Muscle layer of duodenum (tissue), 2 donors: ENCODE results near the gene CNOT1.

Experiments
- H3K27ac ChIP-seq: one replicate; pipeline ENCODE4 v1.7.0; 2013; ENCODE audit warnings: mild to moderate bottlenecking, low read length
- H3K27me3 ChIP-seq: one replicate; pipeline ENCODE4 v1.7.0; 2013; ENCODE audit warnings: low read depth, mild to moderate bottlenecking, control low read depth, low read length
- H3K36me3 ChIP-seq, 2 donors: one replicate each; pipeline ENCODE4 v1.7.0; 2013; ENCODE audit warnings: low read length in 2 of 2, control low read depth in 1 of 2, mild to moderate bottlenecking in 1 of 2; ENCODE audit not compliant: insufficient read depth in 2 of 2, control insufficient read depth in 1 of 2
- H3K4me1 ChIP-seq, 2 donors: one replicate each; pipeline ENCODE4 v1.7.0; 2013; ENCODE audit warnings: low read length in 2 of 2, mild to moderate bottlenecking in 2 of 2, control low read depth in 1 of 2, moderate library complexity in 1 of 2; ENCODE audit not compliant: insufficient read depth in 2 of 2, control insufficient read depth in 1 of 2
- H3K4me3 ChIP-seq, 2 donors: one replicate each; pipeline ENCODE4 v1.7.0; 2013; ENCODE audit warnings: low read length in 2 of 2, low read depth in 1 of 2, mild to moderate bottlenecking in 1 of 2
- H3K9me3 ChIP-seq, 2 donors: one replicate each; pipeline ENCODE4 v1.7.0; 2013; ENCODE audit warnings: low read length in 2 of 2, control low read depth in 1 of 2, mild to moderate bottlenecking in 1 of 2; ENCODE audit not compliant: control insufficient read depth in 1 of 2
- donor health status: healthy.

Gene CNOT1

DNA sequence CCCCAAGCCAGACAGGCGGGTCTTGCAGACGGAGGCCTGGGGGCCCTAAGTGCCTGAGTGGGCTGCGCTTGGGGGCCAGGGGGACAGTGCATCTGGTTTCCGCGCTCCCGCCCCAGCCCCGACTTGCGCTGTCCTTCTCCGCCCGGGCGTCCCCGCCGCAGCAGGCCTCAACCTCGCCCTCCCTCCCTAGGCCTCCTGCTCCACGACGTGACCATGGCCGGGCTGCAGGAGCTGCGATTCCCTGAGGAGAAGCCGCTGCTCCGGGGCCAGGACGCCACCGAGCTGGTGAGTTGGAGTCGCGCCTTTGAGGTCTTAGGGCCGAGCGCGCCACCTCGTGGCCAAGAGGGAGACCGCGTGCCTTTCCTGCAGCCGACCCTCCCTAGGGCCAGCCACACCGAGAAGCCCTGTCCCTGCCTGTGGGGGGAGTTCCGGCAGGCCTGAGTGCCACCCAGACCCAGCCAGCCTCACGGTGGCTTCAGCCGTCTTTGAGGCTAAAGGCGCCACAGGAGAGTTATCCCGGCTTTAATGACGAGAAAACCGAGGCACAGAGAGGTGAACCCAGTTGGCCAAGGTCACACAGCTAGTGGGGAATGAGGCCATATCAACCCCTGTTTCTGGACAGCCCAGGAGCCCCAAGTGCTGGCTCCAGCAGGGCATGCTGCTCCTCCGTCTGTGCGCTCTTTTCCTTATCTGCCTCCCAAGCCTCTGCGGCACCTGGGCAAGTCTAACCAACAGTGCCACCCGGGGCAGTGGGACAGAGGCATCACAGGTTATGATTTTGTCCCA is 141.9 kb downstream of the CNOT1 start:
- Histone ChIP-seq H3K4me1 (peaks cover 0 to 5% of the 10 kb centered on the region in 2 donors), H3K9me3 (no peaks in the 10 kb centered on the region), H3K36me3 (no peaks in the 10 kb centered on the region), H3K27ac (no peak overlapping the region), H3K27me3 (no peaks in the 10 kb centered on the region), H3K4me3 (peak overlapping the region in 1 of 2 donors; percentile 28)

DNA sequence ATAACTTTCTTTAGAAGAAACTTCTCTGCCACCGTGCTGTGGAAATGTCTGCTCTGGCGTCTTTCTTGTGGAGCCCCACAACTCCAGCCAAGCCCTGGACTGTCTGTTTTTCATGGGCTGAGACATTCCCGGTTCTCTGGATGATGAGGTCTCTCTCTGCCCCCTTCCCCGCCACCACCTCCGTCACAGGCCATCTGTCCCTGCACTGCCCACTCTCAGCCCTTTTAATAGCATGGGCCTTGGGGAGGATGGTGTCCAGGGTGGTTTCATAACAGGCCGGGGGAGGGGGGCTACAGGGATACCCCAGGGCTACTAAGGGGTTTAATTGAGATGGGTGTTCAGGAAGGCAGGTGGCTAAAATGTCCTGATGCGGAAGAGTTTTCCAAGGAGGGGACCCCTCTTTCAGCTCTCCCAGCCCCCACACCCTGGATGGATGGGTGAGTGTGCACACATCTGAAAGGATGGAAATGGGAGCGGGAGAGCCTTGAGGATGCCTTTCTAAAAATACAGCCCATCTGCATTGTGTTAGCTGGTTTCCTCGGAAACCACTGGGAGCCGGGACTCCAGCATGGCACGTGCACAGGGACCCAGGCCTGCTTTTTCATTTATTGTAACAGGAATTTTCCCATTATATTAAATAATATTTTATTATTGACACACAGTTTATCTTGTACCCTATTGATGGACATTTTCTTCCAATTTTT is 144.3 kb downstream of the CNOT1 start:
- no peak overlapping the region for H3K27ac ChIP-seq
- no peak overlapping the region for H3K4me3 ChIP-seq
- H3K9me3 ChIP-seq = no peaks in the 10 kb centered on the region
- peaks cover 0 to 5% of the 10 kb centered on the region in 2 donors for H3K4me1 ChIP-seq
- no peaks in the 10 kb centered on the region for H3K36me3 ChIP-seq
- H3K27me3 ChIP-seq = no peaks in the 10 kb centered on the region

DNA sequence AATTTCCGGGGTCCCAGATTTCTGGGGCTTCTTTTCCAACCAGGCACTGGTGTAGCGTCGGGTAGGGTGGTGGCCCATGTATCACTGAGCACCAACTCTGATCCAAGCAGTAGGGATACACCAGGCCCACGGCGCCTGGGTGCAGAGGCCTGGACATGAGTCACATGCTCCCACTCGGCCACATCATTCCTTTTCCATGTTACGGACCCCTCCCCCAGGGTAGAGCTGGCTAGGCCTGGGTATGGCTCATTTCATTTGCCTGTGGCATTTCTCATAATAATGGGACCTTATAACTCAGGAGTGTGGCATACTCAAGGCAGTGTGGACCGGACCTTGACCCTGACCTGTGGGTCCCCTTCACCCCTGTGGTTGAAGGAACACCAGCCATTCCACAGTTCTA is 147.7 kb downstream of the CNOT1 start:
- Histone ChIP-seq H3K4me1 (peaks cover 0 to 5% of the 10 kb centered on the region in 2 donors), H3K27ac (no peak overlapping the region), H3K27me3 (no peaks in the 10 kb centered on the region), H3K36me3 (no peaks in the 10 kb centered on the region), H3K4me3 (no peak overlapping the region), H3K9me3 (no peaks in the 10 kb centered on the region)

DNA sequence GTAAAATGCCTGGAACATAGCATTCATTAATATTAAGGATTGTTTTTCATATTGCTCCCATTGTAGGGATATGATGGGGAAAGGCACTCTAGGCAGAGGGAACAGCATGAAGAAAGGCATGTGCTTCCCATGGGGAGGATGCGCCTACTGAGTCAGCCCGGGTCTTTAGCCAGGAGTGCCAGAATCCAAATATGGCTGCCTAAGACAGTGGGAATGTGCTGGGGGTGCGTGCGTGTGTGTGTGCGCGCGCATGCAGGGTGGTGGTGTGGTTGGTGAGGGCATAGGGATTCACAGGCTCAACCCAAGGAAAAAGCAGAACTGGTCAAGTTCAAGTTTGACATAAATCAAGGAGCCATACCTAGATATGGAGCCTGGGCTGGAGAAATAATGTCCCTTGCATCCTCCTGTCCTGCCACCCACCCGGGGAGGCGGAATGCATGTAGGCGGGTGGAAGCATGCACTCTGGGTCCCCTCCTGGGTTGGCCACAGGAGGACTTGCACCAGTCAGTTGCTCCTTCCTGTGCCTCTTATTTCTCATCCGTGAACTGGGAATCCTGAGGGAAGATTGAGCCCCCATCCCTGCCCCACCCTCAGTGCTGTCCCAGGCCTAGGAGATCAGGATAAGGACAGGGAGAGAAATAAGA is 148.3 kb downstream of the CNOT1 start:
- Histone ChIP-seq H3K9me3 (no peaks in the 10 kb centered on the region), H3K27me3 (no peaks in the 10 kb centered on the region), H3K36me3 (no peaks in the 10 kb centered on the region), H3K27ac (no peak overlapping the region), H3K4me1 (peaks cover 0 to 5% of the 10 kb centered on the region in 2 donors), H3K4me3 (no peak overlapping the region)

DNA sequence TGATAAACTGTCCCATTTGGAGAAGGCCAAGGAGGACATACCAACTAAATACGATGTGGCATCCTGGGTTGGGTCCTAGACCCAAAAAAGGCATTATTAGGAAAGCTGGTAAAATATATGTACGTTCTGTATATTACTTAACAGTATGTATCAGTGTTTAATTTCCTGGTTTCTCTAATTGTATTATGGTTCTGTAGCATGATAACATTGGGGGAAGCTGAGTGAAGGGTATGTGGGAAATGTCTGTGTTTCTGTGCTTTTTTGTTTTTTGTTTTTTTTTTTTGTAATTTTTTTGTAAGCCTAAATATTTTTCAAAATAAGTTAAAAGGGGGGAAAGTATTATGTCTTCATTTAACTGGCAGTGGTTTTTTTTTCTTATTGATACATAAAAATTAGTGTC is 151.2 kb downstream of the CNOT1 start:
- H3K27ac ChIP-seq = no peak overlapping the region
- H3K9me3 ChIP-seq = no peaks in the 10 kb centered on the region
- H3K36me3 ChIP-seq = no peaks in the 10 kb centered on the region
- H3K4me3 ChIP-seq = no peak overlapping the region
- no peaks in the 10 kb centered on the region for H3K4me1 ChIP-seq
- no peaks in the 10 kb centered on the region for H3K27me3 ChIP-seq

DNA sequence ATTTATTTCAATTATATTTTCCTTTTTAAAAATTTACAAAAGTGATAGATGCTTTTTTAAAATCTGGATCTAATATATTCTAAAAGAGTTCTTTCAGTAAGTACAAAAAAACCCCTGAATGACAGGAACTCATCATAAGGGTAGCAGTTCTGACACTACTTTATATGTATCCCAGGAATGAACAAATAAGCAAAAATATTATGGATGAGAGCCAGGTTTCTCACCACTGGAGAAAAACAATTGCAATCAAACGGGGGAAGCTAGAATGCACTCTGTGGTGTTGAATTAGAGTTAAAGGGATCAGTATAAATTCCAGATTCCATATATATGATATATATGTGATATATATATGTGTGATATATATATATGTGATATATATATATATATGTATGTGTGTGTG is 152.8 kb downstream of the CNOT1 start:
- Histone ChIP-seq H3K27ac (no peak overlapping the region), H3K36me3 (no peaks in the 10 kb centered on the region), H3K4me3 (no peak overlapping the region), H3K4me1 (no peaks in the 10 kb centered on the region), H3K9me3 (no peaks in the 10 kb centered on the region), H3K27me3 (no peaks in the 10 kb centered on the region)

DNA sequence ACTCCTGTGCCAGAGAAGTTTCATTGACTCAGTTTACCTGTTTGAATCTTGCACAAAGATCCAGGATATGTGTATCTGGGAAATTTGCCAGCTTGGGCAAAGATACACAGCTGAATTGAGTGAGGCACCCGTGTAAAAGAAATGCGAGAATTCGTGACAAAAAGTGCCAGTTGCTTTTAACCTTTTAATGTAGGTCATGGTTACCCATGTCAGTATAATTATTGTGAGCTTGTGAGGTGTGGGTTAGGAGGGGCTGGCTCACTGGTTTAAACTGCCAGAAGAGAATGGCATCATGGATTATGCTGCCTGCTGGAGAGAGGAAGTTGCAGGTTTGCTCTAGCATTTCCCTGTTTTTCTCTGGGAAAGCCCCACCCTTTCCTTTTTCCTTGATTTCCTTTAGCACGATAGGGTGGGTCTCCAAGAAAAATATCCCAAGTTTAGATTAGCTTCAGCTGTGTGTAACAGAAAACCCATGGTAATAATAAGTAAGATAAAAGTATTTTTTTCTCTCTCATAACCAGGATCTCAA is 154.5 kb downstream of the CNOT1 start:
- Histone ChIP-seq H3K36me3 (no peaks in the 10 kb centered on the region), H3K4me1 (no peaks in the 10 kb centered on the region), H3K4me3 (no peak overlapping the region), H3K27me3 (no peaks in the 10 kb centered on the region), H3K9me3 (no peaks in the 10 kb centered on the region), H3K27ac (no peak overlapping the region)

DNA sequence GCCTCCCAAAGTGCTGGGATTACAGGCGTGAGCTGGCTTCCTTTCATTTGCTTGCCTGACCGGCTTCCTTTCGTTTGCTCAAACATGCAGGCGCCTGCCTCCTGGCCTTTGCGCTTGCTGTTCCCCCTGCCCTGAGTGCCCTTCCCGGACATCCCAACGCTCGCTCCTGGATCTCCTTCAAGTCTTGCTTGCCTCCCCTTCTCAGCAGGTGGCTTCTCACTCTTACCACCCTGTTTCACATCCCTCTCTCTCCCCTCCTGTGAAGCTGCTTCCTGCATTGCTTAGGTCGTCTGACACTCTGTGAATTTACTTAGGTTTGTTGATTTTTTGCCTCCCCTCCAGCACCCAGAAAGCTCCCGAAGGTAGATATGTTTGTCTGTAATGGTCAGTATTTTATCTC is 155.3 kb downstream of the CNOT1 start:
- Histone ChIP-seq H3K4me1 (no peaks in the 10 kb centered on the region), H3K27ac (no peak overlapping the region)

DNA sequence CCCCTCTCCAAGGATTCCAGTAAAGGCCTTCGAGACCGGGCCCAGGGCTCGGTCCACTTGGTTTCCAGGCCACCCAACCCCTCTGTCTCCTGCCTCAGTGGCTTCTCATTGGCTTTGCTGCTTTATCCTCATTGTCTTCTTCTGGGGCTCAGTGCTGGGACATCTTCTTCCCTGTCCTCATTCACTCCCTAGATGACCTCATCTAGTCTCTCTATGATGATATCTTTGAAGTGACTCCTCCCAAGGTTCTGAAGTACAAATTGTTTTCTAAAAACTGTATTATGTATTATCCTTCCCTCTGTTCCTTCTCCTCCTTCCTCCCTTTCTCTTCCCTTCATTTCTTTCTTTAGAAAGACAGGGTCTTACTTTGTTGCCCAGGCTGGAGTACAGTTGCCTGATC is 156.8 kb downstream of the CNOT1 start:
- Histone ChIP-seq H3K9me3 (no peaks in the 10 kb centered on the region), H3K4me3 (no peak overlapping the region), H3K27ac (no peak overlapping the region), H3K36me3 (no peaks in the 10 kb centered on the region), H3K27me3 (no peaks in the 10 kb centered on the region), H3K4me1 (no peaks in the 10 kb centered on the region)

More for the DNA sequence above, 155.3 kb downstream of the CNOT1 start:
- Histone ChIP-seq H3K36me3 (no peaks in the 10 kb centered on the region), H3K4me3 (no peak overlapping the region), H3K27me3 (no peaks in the 10 kb centered on the region), H3K9me3 (no peaks in the 10 kb centered on the region)

DNA sequence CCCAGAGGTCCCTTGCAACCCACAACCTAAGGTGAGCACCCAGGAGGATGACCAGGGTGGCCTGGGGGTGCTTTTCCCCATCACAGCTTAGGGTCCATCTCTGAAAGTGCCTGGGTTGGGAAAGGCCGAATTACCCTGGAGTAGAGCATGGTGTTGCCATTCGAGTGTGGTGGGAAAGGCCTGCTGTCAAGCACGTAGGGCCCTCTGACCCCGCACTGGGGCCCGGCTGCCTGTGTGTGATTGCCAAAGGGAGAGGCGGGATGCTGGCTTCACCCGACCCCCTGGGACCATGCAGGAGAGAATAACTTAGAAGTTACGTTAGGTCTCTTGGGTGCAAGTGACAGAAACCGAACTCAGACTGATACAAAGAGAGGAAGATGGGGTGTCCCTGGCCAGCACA is 157.4 kb downstream of the CNOT1 start:
- Histone ChIP-seq H3K9me3 (no peaks in the 10 kb centered on the region), H3K27me3 (no peaks in the 10 kb centered on the region), H3K36me3 (no peaks in the 10 kb centered on the region), H3K27ac (no peak overlapping the region), H3K4me1 (no peaks in the 10 kb centered on the region), H3K4me3 (no peak overlapping the region)

DNA sequence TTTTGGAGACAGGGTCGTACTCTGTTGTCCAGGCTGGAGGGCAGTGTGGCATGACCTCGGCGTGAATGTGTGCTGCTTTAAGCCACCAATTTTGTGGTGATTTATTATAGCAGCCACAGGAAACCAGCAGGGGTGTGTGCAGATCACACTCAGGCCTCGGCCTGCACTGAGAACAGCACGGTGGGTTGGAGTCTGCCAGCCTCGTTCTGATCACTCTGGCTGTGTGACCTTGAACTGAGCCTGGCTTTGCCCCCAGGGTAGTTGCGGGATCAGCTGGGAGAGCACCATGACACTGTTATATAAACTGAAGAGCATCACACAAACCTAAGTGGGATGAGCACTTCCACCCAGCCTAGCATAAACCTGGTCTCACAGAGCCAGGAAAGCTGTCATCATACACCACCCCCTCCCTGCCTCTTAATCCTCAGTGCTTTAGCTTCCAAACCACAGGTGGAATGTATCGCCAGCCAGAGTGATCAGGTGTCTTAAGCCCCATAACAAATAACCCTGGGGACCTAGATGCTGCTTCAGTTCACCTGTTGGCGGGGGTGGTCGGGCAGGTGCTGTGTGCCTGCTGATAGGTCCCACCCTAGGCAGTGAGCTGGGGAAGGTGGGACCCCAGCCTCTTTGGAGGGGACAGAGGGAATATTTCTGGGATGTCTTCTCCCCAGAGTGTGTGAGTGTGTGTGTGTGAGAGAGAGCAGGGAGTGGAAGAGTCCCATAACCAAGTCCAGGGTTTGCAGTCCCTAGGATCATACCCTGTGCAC is 158.2 kb downstream of the CNOT1 start:
- no peak overlapping the region for H3K27ac ChIP-seq

More for the DNA sequence above, 158.2 kb downstream of the CNOT1 start:
- Histone ChIP-seq H3K4me1 (no peaks in the 10 kb centered on the region), H3K27me3 (no peaks in the 10 kb centered on the region), H3K36me3 (no peaks in the 10 kb centered on the region), H3K4me3 (no peak overlapping the region), H3K9me3 (no peaks in the 10 kb centered on the region)
